ENCODE data around the gene RAPGEF1.
"Not testable (repeated sequence)": the region's sequence is repeated elsewhere in the genome, so short reads cannot be mapped to it uniquely, and the experiment has no call there.

The RAPGEF1 gene, protein sequence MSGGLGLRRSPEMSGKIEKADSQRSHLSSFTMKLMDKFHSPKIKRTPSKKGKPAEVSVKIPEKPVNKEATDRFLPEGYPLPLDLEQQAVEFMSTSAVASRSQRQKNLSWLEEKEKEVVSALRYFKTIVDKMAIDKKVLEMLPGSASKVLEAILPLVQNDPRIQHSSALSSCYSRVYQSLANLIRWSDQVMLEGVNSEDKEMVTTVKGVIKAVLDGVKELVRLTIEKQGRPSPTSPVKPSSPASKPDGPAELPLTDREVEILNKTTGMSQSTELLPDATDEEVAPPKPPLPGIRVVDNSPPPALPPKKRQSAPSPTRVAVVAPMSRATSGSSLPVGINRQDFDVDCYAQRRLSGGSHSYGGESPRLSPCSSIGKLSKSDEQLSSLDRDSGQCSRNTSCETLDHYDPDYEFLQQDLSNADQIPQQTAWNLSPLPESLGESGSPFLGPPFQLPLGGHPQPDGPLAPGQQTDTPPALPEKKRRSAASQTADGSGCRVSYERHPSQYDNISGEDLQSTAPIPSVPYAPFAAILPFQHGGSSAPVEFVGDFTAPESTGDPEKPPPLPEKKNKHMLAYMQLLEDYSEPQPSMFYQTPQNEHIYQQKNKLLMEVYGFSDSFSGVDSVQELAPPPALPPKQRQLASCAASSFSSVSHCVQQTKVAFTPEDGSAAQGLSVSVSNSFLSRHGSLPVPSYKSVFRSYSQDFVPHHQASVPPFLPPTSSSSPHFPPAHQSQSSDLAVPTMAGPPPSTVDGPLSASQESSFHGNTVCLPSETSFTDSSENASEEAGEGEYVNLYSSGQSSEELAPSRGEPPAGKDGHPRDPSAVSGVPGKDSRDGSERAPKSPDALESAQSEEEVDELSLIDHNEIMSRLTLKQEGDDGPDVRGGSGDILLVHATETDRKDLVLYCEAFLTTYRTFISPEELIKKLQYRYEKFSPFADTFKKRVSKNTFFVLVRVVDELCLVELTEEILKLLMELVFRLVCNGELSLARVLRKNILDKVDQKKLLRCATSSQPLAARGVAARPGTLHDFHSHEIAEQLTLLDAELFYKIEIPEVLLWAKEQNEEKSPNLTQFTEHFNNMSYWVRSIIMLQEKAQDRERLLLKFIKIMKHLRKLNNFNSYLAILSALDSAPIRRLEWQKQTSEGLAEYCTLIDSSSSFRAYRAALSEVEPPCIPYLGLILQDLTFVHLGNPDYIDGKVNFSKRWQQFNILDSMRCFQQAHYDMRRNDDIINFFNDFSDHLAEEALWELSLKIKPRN (N-terminal part only)

DNA sequence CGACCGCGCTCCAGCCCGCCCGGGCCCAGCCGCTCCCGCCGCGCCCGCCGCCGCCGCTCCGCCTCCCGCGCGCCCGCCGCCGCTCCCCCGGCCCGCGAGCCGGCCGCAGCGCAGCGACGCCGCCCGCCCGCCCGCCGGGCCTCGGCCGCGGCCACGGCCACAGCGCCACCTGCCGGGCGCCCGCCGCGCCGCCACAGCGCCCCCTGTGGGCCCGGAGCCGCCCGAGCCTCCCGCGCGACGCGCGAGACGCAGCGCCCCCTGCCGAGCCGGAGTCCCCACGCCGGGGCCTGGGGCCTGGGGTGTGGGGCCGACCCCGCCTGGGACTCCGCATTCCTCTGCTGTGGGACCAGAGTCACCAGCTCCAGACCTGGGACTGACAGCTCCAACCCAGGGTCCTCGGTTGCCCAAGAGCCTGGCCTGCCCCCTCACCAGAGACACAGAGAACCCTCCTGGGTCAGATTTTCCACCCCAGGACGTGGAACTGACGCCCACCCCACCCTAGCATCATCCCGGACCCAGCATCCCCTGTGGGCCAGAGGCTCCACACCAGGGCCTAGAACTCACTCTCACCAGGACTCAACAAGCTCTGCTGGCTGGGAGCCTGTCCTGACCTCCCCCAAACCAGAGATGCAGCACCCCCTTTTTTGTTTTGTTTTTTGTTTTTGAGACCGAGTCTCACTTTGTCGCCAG, at the start of gene RAPGEF1:
Gene RAPGEF1, minus strand, starts transcription at position 118 of the 690 bp plus-strand sequence. CDS start 246 bp downstream, outside the sequence.
- no peak for FAIRE-seq

DNA sequence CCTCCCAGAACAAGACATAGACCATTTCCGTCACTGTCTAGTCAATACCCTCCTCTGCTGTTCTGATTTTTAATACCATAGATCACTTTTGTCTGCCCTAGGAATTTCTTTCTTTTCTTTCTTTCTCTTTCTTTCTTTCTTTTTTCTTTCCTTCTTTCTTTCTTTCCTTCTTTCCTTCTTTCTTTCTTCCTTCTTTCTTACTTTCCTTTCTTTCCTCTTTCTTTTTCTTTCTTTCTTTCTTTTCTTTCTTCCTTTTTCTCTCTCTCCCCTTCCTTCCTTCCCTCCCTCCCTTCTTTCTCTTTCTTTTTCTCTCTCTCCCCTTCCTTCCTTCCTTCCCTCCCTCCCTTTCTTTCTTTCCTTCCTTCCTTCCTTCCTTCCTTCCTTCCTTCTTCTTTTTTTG, 49.0 kb upstream of the RAPGEF1 start:
- FAIRE-seq: no peak

DNA sequence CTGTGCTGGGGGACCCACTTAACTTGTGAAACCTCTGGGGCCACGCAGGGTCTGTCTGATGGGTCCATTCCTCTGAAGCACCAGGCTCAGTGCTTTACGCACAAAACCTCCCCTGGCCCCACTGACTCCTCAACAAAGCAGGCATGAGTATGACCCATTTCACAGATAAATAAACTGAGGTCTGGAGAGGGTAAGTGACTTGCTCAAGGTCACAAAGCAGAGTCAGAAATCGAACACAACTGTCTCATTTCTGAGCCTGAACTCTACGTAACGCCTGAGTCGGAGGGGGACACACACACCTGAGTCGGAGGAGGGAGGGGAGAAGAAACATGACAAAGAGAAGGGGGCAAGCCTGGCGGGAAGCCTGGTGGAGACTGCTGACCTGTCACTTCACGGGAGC, 48.0 kb upstream of the RAPGEF1 start:
- no peak for FAIRE-seq

DNA sequence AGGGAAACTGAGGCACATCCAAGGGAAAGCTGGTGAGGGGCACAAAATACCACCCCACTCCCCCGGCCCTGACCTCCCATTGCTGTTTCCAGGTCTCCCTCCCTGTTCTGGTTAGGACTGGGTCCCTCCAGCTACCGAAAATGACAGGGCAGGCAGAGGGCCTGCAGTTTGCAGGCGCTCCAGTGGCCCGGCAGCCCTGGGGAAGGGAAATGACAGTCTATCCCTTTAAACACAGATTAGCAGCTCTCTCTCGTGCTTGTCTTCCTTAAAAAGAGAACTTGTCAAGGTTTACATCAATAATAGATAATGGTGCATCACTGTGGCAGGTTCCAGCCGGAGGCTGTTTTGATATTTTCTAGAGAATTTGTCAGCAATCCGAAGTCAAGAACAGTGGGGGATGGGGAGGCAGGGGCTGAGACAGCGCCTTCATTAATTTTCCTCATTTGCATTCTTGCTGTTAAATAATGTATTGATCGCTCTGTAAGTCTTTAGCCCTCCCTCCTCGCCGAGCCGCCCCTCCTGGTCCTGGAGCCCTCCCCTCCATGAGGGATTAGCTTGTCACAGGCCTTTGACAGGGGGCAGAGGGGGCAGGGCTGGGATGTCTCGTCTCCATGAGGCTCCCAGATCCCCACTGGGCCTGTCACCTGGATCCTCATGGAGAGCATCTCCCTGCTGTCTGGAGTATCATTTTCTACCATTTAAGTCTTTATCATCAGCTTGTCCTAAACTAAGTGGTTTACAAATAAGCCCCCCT, 45.0 kb upstream of the RAPGEF1 start:
- no peak for FAIRE-seq

DNA sequence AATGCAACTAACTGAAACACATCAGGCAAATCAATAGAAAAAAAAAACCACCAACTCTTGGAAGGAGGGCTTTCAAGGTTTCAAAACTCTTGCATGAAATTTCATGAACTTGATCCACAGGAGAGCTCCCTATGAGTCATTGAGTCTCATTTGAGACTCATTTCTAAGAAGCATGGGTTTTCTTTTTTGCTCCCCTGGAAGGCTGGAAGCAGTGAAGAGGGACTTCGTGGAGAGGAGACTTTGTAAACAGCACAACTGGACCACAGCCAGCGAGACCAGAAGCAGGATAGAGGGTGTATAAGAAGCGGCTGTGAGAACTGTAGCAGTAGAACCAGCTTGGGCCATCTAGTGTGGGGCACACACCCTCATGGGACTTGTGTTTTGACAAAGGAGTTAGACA, 41.2 kb upstream of the RAPGEF1 start:
- no peak for FAIRE-seq

DNA sequence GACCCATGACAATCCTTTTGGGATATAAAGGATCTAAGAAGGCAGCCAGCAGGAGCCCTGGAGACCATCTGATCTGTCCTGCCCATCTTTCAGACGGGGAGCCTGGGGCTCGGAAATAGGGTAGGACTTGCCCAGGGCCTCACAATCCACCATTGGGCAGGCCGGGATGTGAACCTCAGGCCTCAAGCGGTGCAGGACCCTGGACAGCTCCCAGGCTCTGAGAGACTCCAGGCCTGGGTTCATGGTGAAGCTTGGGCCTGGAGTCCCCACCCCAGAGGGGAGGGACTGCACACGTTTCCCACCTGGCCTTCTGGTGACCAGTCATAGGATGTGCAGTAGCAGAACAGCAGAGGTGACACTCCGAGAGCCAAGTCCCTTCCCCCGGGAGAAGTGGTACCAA, 36.6 kb upstream of the RAPGEF1 start:
- FAIRE-seq: no peak

DNA sequence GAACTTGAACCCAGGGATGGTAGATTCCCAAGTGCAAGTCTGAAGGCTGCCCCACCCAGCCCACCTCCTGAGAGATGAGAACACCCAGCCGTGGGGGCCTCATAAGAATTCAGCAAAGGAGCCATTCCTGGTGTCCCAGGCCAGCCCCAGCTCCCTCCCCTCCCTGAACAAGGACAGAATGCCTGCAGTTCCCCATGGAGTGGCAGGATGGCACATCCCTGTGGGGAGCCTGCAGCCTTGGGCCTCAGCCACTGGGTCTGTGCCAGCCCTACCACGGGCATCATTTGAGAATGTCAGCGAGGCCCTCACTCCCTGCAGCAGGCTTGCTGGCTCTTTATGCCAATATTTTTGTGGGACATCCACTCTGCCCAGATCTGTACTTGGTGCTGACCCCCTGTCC, 36.2 kb upstream of the RAPGEF1 start:
- FAIRE-seq: no peak

DNA sequence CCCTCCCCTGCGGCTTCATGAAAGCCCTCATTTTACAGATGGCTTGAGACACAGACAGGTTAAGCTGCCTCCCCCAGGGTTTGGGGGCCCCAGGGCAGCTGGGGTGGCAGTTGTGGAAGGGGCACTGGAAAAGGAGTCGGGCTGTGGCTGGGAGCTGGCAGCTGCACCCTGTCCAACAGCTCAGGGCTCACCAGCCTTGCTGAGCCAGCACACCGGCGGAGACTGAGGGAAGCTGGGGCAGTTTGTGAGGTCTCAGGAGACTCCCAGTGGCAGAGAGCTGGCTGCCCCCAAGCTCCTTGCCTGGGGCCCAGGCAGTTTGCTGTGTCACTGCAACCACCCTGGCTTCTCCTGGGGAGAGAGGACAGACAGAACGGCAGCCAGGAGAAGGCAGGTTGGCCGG, 34.8 kb upstream of the RAPGEF1 start:
- FAIRE-seq: no peak

DNA sequence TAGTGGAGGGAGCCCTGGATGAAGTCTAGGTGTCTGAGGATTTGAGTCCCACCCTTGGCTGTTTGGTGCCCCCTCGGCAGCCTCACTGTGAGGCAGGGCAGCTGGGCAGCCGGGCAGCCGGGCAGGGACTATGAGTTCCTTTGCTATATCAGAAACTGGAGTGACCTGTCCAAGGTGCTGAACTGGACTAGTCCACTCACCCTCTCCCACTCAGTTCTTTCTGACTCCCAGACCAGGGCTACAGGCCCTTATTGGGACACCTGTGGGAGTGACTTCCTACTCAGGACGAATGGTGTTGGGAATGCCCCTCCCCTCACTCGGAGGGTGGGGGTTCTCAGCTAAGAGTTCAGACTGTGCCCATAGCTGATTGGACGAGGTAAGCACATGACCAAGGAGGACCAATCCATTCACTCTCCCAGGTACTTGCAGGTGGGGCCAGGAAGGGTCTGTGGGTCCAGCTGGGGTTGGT, 34.1 kb upstream of the RAPGEF1 start:
- FAIRE-seq: no peak

DNA sequence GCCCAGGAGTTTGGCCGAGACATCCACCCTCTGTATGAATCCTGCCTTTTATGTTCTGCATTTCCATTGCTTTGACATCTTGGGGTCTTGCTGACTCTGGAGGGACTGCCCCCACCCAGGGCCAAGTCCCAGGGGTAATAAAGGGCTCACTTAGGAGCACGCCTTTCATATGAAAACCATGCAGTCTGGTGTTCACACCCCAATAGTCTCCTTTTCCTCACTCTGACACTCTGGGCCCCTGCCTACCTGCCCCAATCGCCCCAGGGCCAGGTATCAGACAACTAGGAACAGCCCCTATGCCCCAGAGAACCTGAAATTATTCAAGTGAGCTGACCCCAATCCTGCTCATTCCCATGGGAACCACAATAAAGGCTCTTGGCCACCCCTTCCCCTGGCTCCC, 33.1 kb upstream of the RAPGEF1 start:
- no peak for FAIRE-seq

DNA sequence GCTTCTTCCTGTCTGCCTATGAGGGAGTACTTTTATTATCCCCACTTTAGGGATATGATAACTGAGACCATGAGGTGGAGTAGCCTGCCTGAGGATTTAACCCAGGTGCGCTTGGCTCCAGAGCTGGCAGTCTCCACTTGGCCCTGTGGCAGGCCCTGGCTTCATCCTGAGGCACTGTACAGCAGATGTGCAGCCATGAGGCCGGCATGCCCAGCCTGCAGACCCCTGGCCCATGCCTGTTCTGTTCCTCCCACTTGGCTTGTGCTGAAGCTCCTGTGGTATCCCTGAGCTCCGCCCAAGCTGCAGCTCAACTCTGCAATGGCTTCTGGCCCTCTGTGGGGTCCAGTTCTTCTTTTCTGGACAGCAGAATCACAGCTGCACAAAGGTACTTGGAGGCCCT, 31.8 kb upstream of the RAPGEF1 start:
- FAIRE-seq: no peak

DNA sequence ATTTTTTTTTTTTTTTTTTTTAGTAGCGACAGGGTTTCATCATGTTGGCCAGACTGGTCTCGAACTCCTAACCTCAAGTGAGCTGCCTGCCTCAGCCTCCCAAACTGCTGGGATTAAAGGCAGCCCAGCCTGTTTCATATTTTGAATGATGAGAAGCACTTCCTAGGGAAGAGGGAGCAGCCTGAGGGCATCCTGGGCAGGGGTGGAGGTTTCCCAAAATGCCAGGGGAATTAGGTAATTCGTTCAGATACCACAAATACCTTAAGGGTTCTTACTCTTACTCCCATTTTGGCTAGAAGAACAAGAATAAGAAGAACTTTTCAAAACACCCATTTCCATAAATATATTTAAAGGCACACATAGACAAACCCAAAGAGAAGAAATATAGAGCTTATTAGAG, 29.5 kb upstream of the RAPGEF1 start:
- FAIRE-seq: no peak

DNA sequence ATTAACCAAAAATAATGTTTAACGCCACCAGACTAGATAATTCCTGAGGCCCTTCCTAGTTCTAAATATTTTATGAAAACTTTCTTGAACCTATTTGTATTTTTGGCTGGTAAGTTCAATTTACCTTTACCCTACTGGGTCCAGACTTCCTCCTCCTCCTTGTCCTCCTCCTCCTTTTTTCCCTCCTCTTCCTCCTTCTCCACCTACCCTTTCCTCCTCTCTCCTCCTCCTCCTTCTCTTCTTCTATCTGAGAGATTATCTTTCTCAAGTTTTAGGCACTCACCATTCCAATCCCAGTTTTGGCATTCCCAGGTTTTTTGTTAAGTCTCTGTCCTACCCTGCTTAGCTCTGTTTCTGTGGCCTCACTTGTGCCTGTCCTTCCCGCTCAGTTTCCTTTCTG, 24.7 kb upstream of the RAPGEF1 start:
- FAIRE-seq: no peak

DNA sequence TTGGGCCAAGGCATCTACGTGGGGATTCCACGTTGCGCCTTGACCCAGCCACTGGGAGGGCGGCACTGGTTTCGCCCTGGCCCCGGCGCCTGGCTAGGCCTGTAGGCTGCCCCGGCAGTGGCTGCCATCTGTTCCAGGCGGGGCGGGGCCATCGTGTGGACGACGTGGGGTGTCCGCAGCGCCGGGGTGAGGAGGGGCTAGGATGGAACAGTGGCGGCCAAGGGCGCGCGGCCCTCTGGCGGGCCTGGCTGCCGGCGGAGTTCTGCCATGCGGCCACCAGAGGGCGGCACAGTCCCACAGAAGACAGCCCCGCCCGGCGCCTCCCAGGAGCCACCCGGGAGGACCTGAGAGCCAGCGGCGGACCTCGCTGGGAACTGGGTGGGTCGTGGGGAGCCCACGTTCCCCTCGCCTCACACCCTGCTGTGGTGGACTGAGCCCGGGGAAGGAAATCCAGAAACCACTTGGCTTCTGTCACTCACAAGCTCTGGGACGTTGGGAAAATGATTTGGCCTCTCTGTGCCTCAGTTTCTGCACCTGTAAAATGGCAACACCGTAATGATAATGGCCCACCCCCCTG, 22.6 kb upstream of the RAPGEF1 start:
- FAIRE-seq: no peak

DNA sequence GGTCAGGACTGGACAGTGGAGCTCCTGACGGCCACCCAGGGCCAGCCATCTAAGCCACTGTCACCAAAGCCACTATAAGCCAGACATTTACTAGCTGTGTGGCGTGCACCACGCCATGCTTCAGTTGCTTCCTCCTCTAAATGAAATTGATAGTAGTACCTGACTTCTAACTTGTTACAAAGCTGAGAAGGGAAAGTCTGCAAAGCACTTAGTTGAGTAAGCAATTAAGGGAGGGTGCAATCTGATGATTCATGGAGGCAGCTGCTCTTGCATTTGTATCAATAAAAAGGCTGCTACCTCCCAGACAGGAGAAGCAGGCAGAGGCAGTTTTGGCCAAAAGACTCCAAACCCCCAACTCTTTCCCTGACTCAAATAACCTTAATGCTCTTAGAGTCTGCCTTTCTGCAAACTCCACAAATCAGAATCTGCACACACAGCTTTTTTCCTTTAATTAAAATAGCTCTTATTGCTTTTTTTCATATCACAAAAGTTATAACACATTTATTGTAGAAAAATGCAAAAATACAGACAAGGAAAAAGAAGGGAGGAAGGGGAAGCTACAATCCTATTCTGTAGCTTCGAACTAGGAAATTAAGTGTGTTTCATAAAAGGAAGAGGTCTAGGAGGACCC, 19.3 kb upstream of the RAPGEF1 start:
- no peak for FAIRE-seq

DNA sequence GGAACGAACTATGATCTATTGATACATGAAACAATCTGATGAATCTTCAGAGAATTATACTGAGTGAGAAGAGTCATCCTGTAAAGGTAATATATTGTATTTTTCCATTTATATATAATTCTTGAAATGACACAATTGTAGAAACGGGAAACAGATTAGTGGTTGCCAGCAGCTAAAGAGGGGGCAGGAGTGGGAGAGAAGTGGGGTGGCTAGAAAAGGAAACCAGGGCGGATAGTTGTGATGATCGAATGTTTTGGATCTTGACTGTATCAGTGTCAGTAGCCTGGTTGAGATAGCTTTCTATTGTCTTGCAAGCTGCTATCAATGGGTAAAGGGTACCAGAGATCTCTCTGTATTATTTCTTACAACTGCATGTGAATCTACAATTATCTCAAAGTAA, 17.7 kb upstream of the RAPGEF1 start:
- FAIRE-seq: no peak

DNA sequence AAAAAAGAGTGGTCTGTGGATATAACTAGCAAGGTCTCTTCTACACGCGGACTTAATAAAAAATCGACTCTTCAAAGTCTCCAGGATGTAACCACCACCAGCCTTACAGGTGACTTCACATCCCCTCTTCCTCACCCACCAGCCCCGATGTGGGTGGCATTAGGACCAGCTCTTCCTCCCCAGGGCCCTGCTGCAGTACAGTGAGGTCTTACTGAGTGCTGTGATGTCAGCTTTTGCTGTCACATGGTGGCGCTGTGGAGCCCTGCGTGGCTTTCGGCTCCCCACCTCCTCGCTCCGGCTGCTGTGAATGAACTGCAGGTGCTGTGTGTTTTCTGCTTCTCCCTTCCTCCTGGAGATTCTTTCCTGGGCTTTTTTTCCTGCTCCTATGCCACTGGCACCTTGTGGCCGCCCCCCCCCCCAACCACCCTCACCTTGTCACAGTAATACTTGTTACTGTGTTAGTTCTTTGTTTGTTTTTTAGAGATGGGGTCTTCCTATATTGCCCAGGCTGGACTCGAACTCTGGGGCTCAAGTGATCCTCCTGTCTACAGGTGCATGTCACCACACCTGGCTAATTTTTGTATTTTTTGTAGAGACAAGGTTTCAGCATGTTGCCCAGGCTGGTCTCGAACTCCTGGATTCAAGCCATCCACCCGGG, 15.8 kb upstream of the RAPGEF1 start:
- peak; percentile 50 for FAIRE-seq

DNA sequence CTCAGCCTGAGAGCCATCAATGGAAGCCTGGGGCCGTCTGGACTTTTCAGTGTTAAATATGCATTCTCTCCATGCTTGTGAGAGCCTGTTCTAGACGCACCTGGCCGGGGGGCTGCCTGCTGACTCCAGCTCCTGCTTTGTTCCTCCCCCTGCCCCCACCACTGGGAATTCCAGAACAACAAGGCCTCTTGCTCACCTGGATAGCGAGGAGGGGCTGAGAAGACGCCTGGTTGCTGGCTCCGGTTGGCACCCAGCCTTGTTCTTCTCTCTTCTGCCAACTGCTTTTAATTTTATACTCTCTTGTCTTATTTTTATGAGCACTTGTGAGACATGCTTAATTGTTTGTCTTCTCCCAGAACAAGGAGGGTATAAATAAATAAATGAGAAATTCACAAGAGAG, 15.0 kb upstream of the RAPGEF1 start:
- no peak for FAIRE-seq

DNA sequence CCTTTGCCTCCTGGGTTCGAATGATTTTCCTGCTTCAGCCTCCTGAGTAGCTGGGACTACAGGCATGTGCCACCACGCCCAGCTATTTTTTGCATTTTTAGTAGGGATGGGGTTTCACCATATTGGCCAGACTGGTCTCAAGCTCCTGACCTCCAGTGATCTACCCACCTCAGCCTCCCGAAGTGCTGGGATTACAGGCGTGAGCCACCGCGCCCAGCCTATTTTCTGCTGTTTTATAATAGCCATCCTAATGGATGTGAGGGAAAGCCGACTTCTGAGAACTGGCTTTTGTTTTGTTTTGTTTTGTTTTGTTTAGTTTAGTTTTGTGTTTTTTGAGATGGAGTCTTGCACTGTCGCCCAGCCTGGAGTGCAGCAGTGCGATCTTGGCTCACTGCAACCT, 13.9 kb upstream of the RAPGEF1 start:
- FAIRE-seq: not testable (repeated sequence)

DNA sequence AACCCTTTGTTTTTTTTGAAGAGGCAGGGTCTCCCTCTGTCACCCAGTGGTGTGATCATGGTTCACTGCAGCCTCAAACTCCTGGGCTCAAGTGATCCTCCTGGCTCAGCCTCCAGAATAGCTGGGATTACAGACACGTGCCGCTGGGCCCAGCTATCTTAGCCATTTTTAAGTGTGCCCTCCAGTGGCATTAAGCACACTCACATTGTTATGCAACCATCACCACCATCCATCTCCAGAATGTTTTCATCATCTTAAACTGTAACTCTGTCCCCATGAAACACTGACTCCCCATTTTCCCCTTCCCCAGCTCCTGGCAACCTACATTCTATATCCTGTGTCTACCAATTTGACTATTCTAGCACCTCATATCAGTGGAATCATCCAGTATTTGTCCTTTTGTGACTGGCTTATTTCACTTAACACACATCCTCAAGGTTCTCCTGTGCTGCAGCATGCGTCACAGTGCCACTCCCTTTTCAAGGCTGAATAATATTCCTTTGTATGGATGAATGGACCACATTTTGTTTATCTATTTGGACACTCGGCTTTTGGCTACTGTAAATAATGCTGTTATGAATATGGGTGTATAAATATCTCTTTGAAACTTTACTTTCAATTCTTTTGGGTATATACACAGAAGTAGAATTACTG, 12.5 kb upstream of the RAPGEF1 start:
- no peak for FAIRE-seq
